GM18507 (cell line): ENCODE data around the gene AFF3.
A peak's percentile ranks its signal among the peaks of the same experiment; 100 is the strongest.
"Not testable (repeated sequence)": the region's sequence is repeated elsewhere in the genome, so short reads cannot be mapped to it uniquely, and the experiment has no call there.

Source experiments
- DNase-seq: peaks from one replicate; pipeline ENCODE4 v3.0.0; 2011; ENCODE audit warnings: low read depth; ENCODE audit not compliant: insufficient read length; ENCODE audit errors: extremely low spot score
- FAIRE-seq: peaks from 2 replicates; lab custom pipeline; 2011; peaks lifted over from hg19 to GRCh38; lab: Jason Lieb, UNC

Gene AFF3

GRCh38 chr2:100142393-100142792 is at the start of gene AFF3:
Gene AFF3, minus strand, starts transcription at chr2:100142590. Its CDS starts 38,136 bp downstream, at chr2:100104454.
- DNase-seq, result peak; percentile 55

GRCh38 chr2:100189387-100189786 is 47.0 kb upstream of the AFF3 start:
- FAIRE-seq (no peak), DNase-seq (no peak)

More at GRCh38 chr2:100142393-100142792, at the start of gene AFF3:
- peak; percentile 92 for FAIRE-seq

GRCh38 chr2:100188326-100188725 is 45.9 kb upstream of the AFF3 start:
- FAIRE-seq, result no peak
- no peak for DNase-seq

- no peak for FAIRE-seq
- no peak for DNase-seq
These were observed 43.7 kb upstream of the AFF3 start for GRCh38 chr2:100186126-100186525.

GRCh38 chr2:100185516-100185915 is 43.1 kb upstream of the AFF3 start:
- no peak for DNase-seq
- FAIRE-seq, result no peak

GRCh38 chr2:100185105-100185504 is 42.7 kb upstream of the AFF3 start:
- FAIRE-seq, result no peak
- no peak for DNase-seq

GRCh38 chr2:100184055-100184737 is 41.8 kb upstream of the AFF3 start:
- no peak for DNase-seq

GRCh38 chr2:100182494-100183361 is 40.3 kb upstream of the AFF3 start:
- DNase-seq (no peak), FAIRE-seq (no peak)

More at GRCh38 chr2:100184055-100184737, 41.8 kb upstream of the AFF3 start:
- FAIRE-seq, result no peak

GRCh38 chr2:100180503-100180902 is 38.1 kb upstream of the AFF3 start:
- FAIRE-seq, result no peak
- no peak for DNase-seq

GRCh38 chr2:100179806-100180205 is 37.4 kb upstream of the AFF3 start:
- no peak for DNase-seq
- FAIRE-seq, result no peak

GRCh38 chr2:100178864-100179263 is 36.5 kb upstream of the AFF3 start:
- no peak for DNase-seq
- FAIRE-seq, result no peak

GRCh38 chr2:100178085-100178788 is 35.8 kb upstream of the AFF3 start:
- FAIRE-seq, result peak; percentile 75

GRCh38 chr2:100176925-100177324 is 34.5 kb upstream of the AFF3 start:
- FAIRE-seq, result no peak
- no peak for DNase-seq

More at GRCh38 chr2:100178085-100178788, 35.8 kb upstream of the AFF3 start:
- no peak for DNase-seq

- no peak for FAIRE-seq
These were observed 31.6 kb upstream of the AFF3 start for GRCh38 chr2:100174026-100174431.

GRCh38 chr2:100166701-100167100 is 24.3 kb upstream of the AFF3 start:
- DNase-seq (no peak), FAIRE-seq (no peak)

More at GRCh38 chr2:100174026-100174431, 31.6 kb upstream of the AFF3 start:
- DNase-seq, result no peak

- no peak for DNase-seq
These were observed 21.2 kb upstream of the AFF3 start for GRCh38 chr2:100163605-100164004.

GRCh38 chr2:100161945-100162620 is 19.7 kb upstream of the AFF3 start:
- no peak for FAIRE-seq
- DNase-seq, result no peak

More at GRCh38 chr2:100163605-100164004, 21.2 kb upstream of the AFF3 start:
- no peak for FAIRE-seq

- DNase-seq (no peak), FAIRE-seq (no peak)
These were observed 18.0 kb upstream of the AFF3 start for GRCh38 chr2:100160396-100160795.

- FAIRE-seq, DNase-seq: not testable (repeated sequence)
These were observed 9.4 kb upstream of the AFF3 start for GRCh38 chr2:100151832-100152231.
